Measurements from ENCODE around the gene IKBKE.

IKBKE gene

GRCh38 chr1:206451134-206451686, 19.1 kb upstream of the IKBKE start:
- DNase-seq (ENCODE audit: low read depth in 2 of 2): no peak
- no peak overlapping the region for H3K4me3 ChIP-seq (replicated peaks in 1 of 2; ENCODE audit: low read depth in 2 of 2, low read length in 2 of 2)
- no peak for TF ChIP-seq CTCF (IDR thresholded peaks at IDR 0.05; ENCODE audit: low read depth, low read length)

DNA sequence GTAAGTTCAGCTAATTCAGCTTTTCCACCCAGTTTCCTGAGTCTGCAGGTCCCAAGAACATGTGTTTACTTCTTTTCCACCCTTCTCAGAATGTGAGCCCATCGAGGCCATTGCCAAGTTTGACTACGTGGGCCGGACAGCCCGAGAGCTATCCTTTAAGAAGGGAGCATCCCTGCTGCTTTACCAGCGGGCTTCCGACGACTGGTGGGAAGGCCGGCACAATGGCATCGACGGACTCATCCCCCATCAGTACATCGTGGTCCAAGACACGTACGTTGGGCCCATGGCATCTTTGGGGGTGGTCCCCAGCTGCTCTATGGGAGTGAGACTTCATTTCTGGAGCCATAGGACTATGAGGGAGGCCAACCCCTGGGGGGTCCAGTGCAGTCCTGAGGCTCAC, 17.2 kb upstream of the IKBKE start:
- H3K4me3 ChIP-seq (replicated peaks in 1 of 2; ENCODE audit: low read depth in 2 of 2, low read length in 2 of 2): no peak overlapping the region
- no peak for DNase-seq (ENCODE audit: low read depth in 2 of 2)
- no peak for TF ChIP-seq CTCF (IDR thresholded peaks at IDR 0.05; ENCODE audit: low read depth, low read length)

DNA sequence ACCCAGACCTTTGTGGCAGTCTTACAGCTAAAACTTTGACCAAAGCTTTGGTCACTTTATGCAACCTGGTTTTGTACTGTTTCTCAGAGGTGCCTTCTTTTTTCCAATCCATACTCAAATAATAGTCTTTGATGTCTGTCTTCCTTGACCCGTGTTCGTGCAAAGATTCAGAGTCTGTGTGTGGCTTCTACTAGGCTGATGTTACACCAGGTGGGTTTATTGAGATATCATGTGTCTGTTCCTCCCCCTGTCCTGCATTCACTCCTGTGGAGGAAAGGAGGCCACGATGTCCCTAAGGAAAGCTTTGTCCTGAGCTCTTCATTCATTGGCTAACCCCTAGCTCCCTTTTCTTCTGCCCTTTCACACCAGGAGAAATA, 15.0 kb upstream of the IKBKE start:
- H3K4me3 ChIP-seq (replicated peaks in 1 of 2; ENCODE audit: low read depth in 2 of 2, low read length in 2 of 2): no peak overlapping the region
- no peak for DNase-seq (ENCODE audit: low read depth in 2 of 2)
- TF ChIP-seq CTCF (IDR thresholded peaks at IDR 0.05; ENCODE audit: low read depth, low read length): no peak

DNA sequence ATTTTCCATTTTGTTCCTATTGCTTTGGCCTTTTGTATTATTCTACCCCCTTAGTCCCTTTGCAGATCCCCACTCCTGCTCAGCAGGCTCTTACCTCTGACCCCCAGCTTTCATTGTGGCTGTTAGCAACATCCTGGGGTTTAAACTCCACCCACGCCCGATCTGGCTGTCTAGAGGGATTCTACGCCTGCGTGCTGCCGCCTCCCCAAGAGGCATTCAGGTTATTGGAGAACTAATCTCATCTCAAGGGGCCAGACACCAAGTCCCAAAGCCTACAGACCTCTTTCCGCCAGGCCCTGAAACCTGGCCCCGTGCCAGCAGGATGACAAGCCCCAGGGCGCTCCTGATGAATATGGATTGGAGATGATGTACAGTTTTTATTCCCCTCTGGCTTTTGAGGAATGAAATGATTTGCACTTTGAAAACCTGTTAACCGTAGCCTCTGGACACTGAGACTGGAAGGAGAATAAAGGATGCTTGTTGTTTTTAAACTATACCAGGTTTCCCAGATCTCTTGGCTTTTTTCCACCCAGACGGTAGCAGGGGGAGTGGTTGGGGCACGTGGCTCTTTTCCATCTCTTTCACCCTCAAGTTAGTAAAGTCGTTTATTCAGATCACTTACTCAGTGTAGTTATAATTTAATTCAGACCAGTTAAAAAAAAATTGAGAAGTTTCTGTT, 14.5 kb upstream of the IKBKE start:
- no peak for TF ChIP-seq CTCF (IDR thresholded peaks at IDR 0.05; ENCODE audit: low read depth, low read length)
- H3K4me3 ChIP-seq (replicated peaks in 1 of 2; ENCODE audit: low read depth in 2 of 2, low read length in 2 of 2): no peak overlapping the region
- DNase-seq (ENCODE audit: low read depth in 2 of 2): no peak

GRCh38 chr1:206456577-206457370, 13.5 kb upstream of the IKBKE start:
- TF ChIP-seq CTCF (IDR thresholded peaks at IDR 0.05; ENCODE audit: low read depth, low read length): no peak
- no peak overlapping the region for H3K4me3 ChIP-seq (replicated peaks in 1 of 2; ENCODE audit: low read depth in 2 of 2, low read length in 2 of 2)
- no peak for DNase-seq (ENCODE audit: low read depth in 2 of 2)

- H3K4me3 ChIP-seq (replicated peaks in 1 of 2; ENCODE audit: low read depth in 2 of 2, low read length in 2 of 2): no peak overlapping the region
- no peak for TF ChIP-seq CTCF (IDR thresholded peaks at IDR 0.05; ENCODE audit: low read depth, low read length)
- DNase-seq (ENCODE audit: low read depth in 2 of 2): no peak
Observed at GRCh38 chr1:206457408-206458120, 12.7 kb upstream of the IKBKE start.

All from cardiac fibroblast (primary cell).